Stimulated activated CD4-positive, alpha-beta T cell treated with anti-CD3 and anti-CD28 coated beads, Interleukin-12 subunit alpha, Interleukin-12 subunit beta, amount 100 ng/mL, for 4 hours (primary cell): ENCODE measurements around the gene DCDC2B.
"Not testable (repeated sequence)": the region's sequence is repeated elsewhere in the genome, so short reads cannot be mapped to it uniquely, and the experiment has no call there.

ENCODE experiments used
- DNase-seq: peaks from one replicate; pipeline ENCODE4 v3.0.0-alpha.2; 2020

DCDC2B gene

DNA sequence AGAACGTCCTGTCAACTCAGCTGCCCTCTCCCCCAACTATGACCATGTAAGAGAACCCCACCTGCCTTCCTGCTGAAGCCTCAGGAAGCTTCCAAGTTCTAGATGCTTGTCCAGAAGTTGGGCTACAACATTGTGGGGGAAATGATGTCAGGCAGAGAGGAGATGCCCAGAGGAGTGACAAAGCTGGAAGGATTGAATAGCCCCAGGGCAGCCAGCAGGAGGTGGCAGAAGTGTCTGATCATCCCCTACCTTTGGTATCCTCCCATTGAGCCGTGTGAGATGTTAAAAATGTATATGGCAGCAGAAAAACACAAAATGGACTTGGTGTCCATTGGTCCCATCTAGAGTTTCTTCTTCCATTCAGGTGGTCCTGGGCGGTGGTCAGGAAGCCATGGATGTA is 19.9 kb downstream of the DCDC2B start:
- DNase-seq: no peak

DNA sequence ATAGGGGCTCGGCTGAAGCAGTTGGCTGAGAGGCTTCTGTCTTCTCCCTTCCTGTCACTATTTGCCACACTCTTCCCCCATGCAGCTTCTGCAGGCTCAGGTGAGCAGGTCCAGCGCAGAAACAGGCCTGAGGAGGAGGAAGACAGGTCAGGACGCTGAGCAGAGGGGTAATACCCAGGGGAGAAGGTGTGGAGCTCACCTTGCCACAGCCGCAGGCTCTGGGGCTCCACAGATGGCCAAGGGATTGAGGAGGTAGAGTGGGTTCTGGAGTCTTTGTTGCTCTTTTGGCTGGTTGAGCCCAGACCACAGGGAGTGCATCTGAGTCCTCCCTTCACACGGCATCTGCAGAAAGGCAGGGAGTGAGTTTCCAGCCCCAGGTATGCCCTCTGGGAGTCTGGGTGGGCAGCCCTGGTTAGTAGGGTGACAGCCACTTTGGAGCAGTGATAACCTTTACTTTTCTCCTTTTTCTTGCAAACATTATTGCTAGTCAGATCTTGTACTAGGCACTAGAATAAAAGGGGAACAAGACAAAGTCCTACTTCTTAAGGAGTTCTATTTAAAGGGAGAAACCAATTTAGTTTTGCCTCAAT is 23.0 kb downstream of the DCDC2B start:
- DNase-seq: no peak

- DNase-seq: no peak
Observed at GRCh38 chr1:32232558-32233304, 23.8 kb downstream of the DCDC2B start.

GRCh38 chr1:32234792-32235191 is 25.9 kb downstream of the DCDC2B start:
- DNase-seq: no peak

DNA sequence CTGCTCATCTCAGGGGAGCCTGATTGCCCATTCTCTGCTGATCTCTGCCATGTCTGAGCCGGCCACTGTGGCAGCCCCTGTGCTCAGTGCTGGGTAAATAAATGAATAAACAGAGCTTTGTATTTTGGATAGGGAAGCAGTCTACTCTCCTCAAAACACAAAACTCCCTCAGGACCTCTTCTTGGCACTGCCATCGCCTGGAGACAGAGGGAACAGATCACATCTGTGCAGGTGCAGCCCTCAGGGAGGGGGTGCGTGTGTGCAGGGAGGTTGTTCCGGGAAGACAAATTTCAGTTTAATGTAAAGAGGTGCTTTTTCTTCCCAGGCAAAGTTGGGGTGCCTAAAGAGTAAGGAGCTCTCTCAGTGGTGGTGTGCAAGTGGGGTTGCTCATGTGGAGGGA is 30.4 kb downstream of the DCDC2B start:
- no peak for DNase-seq

DNA sequence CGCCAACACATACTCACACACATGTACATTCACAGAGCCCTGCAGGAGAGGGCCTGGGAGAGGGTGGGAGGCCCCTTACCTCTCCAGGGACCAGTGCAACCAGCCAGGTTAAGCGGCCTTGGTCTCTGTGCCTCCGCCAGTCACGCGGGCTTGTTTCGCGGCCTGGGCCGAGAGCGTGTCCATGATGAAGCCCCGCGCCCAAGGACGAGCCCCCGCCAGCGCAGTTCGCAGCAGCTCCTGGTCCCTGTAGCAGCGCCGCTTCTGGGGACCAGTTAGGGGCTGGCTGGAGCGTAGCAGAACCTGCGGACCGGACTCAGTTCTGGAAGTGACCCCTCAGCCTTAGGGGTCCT is 30.9 kb downstream of the DCDC2B start:
- no peak for DNase-seq

GRCh38 chr1:32240140-32240951 is 31.5 kb downstream of the DCDC2B start:
- DNase-seq: peak; percentile 48

- DNase-seq: peak; percentile 47
Observed at GRCh38 chr1:32241001-32241763, 32.3 kb downstream of the DCDC2B start.

DNA sequence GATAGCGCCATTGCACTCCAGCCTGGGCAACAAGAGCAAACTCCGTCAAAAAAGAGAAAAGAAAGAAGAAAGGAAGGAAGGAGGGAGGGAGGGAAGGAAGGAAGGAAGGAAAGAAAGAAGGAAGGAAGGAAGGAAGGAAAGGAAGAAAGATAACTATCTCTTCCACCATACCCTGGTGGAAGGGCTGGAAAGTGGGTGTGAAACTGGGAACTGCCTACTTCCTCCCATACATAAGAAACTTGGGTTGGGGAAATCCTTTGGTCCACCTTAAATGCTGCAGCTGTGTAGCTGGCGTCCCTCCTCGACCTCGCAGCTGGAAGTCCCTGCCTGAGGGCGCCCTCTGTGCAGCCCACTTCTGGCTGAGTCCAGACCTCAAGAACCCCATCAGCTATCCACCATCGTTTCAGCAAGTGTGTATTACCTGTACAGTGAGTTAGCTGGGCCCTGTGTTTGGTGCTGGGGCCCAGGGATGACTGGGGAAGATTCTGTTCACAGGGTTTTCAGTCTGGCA is 33.5 kb downstream of the DCDC2B start:
- DNase-seq: no peak

DNA sequence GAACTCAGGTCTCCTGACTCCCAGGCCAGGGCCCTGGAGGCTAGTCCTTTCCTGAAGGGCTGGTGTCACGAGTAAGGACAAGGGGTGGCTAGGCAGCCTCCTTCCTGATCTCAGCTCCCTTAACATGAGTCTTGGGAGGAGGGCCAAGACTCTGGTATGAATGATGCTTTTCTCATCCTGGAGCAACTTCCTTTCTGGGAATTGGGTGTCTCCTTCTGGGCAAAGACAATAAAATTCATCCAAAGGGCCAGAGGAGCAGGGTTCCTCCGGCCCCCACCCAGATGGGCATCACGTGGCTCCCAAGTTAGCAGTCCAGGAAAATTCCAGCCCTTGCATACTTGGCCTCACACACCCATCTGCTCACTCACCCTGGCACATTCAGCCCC is 38.0 kb downstream of the DCDC2B start, which contains the start of gene FAM167B:
Gene FAM167B, plus strand, starts transcription at position 335 of the 386 bp plus-strand sequence. CDS start 200 bp downstream, outside the sequence.
- no peak for DNase-seq

GRCh38 chr1:32247452-32247851 is 38.6 kb downstream of the DCDC2B start:
- no peak for DNase-seq

DNA sequence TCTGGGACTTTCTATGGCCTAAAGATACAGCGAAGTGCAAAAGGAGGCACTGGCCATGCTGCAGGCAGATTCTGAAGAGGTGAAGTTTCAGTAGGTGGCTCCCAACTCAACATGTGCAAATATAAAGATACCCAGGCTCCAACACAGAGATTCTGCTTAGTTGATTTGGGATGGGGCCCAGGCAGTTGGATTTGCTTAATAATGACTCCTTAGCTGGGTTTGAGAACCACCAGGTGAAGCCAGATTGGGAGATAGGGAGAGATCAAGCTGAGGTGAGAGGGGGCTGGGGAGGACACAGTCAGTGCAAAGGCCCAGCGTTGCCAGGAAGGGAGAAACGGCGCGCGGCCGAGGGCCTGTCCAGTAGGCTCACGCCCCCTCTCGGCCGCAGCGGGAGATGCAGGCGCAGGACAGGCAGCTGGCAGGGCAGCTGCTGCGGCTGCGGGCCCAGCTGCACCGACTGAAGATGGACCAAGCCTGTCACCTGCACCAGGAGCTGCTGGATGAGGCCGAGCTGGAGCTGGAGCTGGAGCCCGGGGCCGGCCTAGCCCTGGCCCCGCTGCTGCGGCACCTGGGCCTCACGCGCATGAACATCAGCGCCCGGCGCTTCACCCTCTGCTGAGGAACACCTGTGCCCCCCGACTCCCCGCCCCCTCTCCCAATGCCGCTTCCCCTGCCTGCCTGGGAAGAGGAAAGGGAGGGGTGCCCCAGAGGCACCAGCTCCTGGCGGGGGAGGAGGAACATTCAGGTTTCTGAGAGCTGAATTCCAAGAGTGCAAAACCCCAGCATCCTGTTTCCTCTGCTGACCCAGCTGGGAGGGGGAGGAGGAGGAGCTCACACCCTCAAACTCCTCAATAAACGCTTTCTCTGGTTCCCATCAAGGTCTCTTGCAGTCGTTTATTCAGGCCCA is 39.3 kb downstream of the DCDC2B start:
- DNase-seq: peak; percentile 77

GRCh38 chr1:32249831-32250525 is 41.1 kb downstream of the DCDC2B start:
- peak; percentile 66 for DNase-seq

DNA sequence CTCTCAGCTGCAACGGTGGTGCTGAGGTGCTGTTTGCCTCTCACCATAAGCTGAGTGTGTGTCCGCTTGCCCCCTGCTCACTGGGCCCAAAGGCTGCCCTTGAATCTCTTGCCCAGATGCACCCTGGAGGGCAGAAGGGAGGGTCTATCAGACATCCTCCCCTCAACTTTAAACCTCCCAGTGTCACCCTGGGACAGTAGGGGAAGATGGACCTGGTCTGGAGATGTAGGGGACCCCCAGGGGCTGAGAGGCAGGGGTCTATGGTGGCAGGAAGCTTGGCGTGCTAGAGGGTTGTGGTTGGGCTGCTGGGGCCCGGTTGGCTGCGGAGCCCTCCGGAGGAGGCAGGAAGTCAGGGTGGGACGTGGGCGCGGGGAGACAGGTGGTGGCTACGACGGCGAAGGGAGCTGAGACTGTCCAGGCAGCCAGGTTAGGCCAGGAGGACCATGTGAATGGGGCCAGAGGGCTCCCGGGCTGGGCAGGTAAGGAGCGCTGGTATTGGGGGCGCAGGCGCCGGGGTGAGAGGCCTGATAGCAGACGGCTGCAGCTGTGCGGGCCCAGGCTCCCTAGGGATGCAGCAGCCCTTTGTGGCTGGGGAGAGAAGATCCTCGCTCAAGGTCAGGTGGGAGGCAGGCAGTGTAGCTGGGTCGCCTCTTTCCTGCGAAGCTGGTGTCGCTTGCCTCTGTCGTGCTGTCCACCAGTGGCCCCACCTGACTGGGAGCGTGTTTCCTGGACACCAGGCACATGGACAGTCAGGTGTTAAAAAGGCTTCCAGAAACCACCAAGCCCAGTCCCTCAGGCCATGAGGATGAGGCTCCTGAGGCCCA is 42.2 kb downstream of the DCDC2B start, which contains the start of gene LCK:
Gene LCK, plus strand, starts transcription at position 373 of the 824 bp plus-strand sequence. CDS start 23,065 bp downstream, outside the sequence.
- DNase-seq: peak; percentile 69

- DNase-seq: no peak
Observed at GRCh38 chr1:32255072-32256071, 46.5 kb downstream of the DCDC2B start.

GRCh38 chr1:32256473-32257226 is 47.8 kb downstream of the DCDC2B start:
- DNase-seq: no peak

DNA sequence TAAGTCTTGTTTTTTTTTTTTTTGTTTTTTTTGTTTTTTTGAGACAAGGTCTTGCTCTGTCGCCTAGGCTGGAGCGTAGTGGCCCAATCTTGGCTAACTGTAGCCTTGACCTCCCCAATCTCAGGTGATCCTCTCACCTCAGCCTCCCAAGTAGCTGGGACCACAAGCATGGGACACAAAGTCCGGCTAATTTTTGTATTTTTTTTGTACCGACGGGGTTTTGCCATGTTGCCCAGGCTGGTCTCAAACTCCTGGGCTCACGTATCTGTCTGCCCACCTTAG is 48.3 kb downstream of the DCDC2B start:
- no peak for DNase-seq

DNA sequence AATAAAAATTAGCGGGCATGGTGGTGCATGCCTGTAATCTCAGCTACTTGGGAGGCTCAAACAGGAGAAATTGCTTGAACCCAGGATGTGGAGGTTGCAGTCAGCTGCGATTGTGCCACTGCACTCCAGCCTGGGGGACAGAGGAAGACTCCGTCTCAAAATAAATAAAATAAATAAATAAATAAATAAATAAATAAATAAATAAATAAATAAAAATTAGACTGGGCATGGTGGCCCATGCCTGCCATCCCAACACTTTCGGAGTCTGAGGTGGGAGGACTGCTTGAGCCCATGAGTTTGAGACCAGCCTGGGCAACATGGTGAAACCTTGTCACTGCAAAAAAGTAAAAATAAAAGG is 54.3 kb downstream of the DCDC2B start:
- not testable (repeated sequence) for DNase-seq
